ENCODE measurements around the gene NTN1. TPM values are rescaled to one million over a fixed set of nuclear protein-coding genes. Genes with fewer than 3 reads are reported as not detected.

The NTN1 gene
- total RNA-seq, 1 donor from 2014 or later: 0.41 TPM

GRCh38 chr17:9028988-9029570 lies 7.8 kb downstream of the NTN1 start:
- peaks cover 46% of the 10 kb centered on the region for H3K27me3 Mint-ChIP-seq (ENCODE audit: low read depth)
- no peaks in the 10 kb centered on the region for H3K4me1 Mint-ChIP-seq (ENCODE audit: low read depth)
- intact Hi-C loops (cut with micrococcal nuclease): no loop called here
- H3K27ac Mint-ChIP-seq: no peak overlapping the region
- no peaks in the 10 kb centered on the region for H3K9me3 Mint-ChIP-seq
- no peaks in the 10 kb centered on the region for H3K36me3 Mint-ChIP-seq (ENCODE audit: low read depth)
- DNase-seq (ENCODE audit: low spot score): no peak
- H3K4me3 Mint-ChIP-seq (ENCODE audit: low read depth): no peak overlapping the region

- Mint-ChIP-seq H3K36me3 (ENCODE audit: low read depth) (no peaks in the 10 kb centered on the region), H3K9me3 (no peaks in the 10 kb centered on the region), H3K27me3 (ENCODE audit: low read depth) (peaks cover 18% of the 10 kb centered on the region), H3K4me1 (ENCODE audit: low read depth) (no peaks in the 10 kb centered on the region), H3K27ac (no peak overlapping the region), H3K4me3 (ENCODE audit: low read depth) (no peak overlapping the region)
- no peak for DNase-seq (ENCODE audit: low spot score)
- intact Hi-C loops (cut with micrococcal nuclease): no loop called here
Measured at GRCh38 chr17:9032151-9032550, 10.8 kb downstream of the NTN1 start.

GRCh38 chr17:9032583-9032982 lies 11.3 kb downstream of the NTN1 start:
- Mint-ChIP-seq H3K36me3 (ENCODE audit: low read depth) (no peaks in the 10 kb centered on the region), H3K27me3 (ENCODE audit: low read depth) (peaks cover 18% of the 10 kb centered on the region), H3K4me3 (ENCODE audit: low read depth) (no peak overlapping the region), H3K4me1 (ENCODE audit: low read depth) (no peaks in the 10 kb centered on the region), H3K9me3 (no peaks in the 10 kb centered on the region), H3K27ac (no peak overlapping the region)
- intact Hi-C loops (cut with micrococcal nuclease): no loop called here
- no peak for DNase-seq (ENCODE audit: low spot score)

- no peak overlapping the region for H3K27ac Mint-ChIP-seq
- no peaks in the 10 kb centered on the region for H3K9me3 Mint-ChIP-seq
- no peak overlapping the region for H3K4me3 Mint-ChIP-seq (ENCODE audit: low read depth)
- intact Hi-C loops (cut with micrococcal nuclease): no loop called here
- no peaks in the 10 kb centered on the region for H3K4me1 Mint-ChIP-seq (ENCODE audit: low read depth)
- peaks cover 12% of the 10 kb centered on the region for H3K27me3 Mint-ChIP-seq (ENCODE audit: low read depth)
- no peak for DNase-seq (ENCODE audit: low spot score)
- H3K36me3 Mint-ChIP-seq (ENCODE audit: low read depth): no peaks in the 10 kb centered on the region
Measured at GRCh38 chr17:9035249-9035648, 13.9 kb downstream of the NTN1 start.

GRCh38 chr17:9036336-9036735 lies 15.0 kb downstream of the NTN1 start:
- Mint-ChIP-seq H3K36me3 (ENCODE audit: low read depth) (no peaks in the 10 kb centered on the region), H3K4me3 (ENCODE audit: low read depth) (no peak overlapping the region), H3K27me3 (ENCODE audit: low read depth) (peaks cover 16% of the 10 kb centered on the region), H3K9me3 (peaks cover 4% of the 10 kb centered on the region), H3K27ac (no peak overlapping the region), H3K4me1 (ENCODE audit: low read depth) (no peaks in the 10 kb centered on the region)
- intact Hi-C loops (cut with micrococcal nuclease): no loop called here
- DNase-seq (ENCODE audit: low spot score): no peak

- H3K9me3 Mint-ChIP-seq: peaks cover 4% of the 10 kb centered on the region
- H3K4me1 Mint-ChIP-seq (ENCODE audit: low read depth): no peaks in the 10 kb centered on the region
- H3K36me3 Mint-ChIP-seq (ENCODE audit: low read depth): no peaks in the 10 kb centered on the region
- intact Hi-C loops (cut with micrococcal nuclease): no loop called here
- peaks cover 18% of the 10 kb centered on the region for H3K27me3 Mint-ChIP-seq (ENCODE audit: low read depth)
- no peak overlapping the region for H3K27ac Mint-ChIP-seq
- no peak overlapping the region for H3K4me3 Mint-ChIP-seq (ENCODE audit: low read depth)
- DNase-seq (ENCODE audit: low spot score): no peak
Measured at GRCh38 chr17:9037736-9038135, 16.4 kb downstream of the NTN1 start.

GRCh38 chr17:9038380-9038779 lies 17.1 kb downstream of the NTN1 start:
- Mint-ChIP-seq H3K4me3 (ENCODE audit: low read depth) (no peak overlapping the region), H3K36me3 (ENCODE audit: low read depth) (no peaks in the 10 kb centered on the region), H3K27me3 (ENCODE audit: low read depth) (peaks cover 18% of the 10 kb centered on the region), H3K4me1 (ENCODE audit: low read depth) (no peaks in the 10 kb centered on the region), H3K27ac (no peak overlapping the region), H3K9me3 (peaks cover 4% of the 10 kb centered on the region)
- intact Hi-C loops (cut with micrococcal nuclease): no loop called here
- no peak for DNase-seq (ENCODE audit: low spot score)

GRCh38 chr17:9044772-9045463 lies 23.6 kb downstream of the NTN1 start:
- Mint-ChIP-seq H3K4me3 (ENCODE audit: low read depth) (no peak overlapping the region), H3K36me3 (ENCODE audit: low read depth) (no peaks in the 10 kb centered on the region), H3K27me3 (ENCODE audit: low read depth) (peaks cover 17% of the 10 kb centered on the region), H3K9me3 (peaks cover 4% of the 10 kb centered on the region), H3K4me1 (ENCODE audit: low read depth) (no peaks in the 10 kb centered on the region), H3K27ac (no peak overlapping the region)
- DNase-seq (ENCODE audit: low spot score): no peak
- intact Hi-C loops (cut with micrococcal nuclease): no loop called here

GRCh38 chr17:9050801-9051401 lies 29.6 kb downstream of the NTN1 start:
- no peaks in the 10 kb centered on the region for H3K36me3 Mint-ChIP-seq (ENCODE audit: low read depth)
- no peak for DNase-seq (ENCODE audit: low spot score)

GRCh38 chr17:9051561-9051960 lies 30.3 kb downstream of the NTN1 start:
- no peak overlapping the region for H3K27ac Mint-ChIP-seq
- no peaks in the 10 kb centered on the region for H3K27me3 Mint-ChIP-seq (ENCODE audit: low read depth)
- no peaks in the 10 kb centered on the region for H3K9me3 Mint-ChIP-seq
- H3K36me3 Mint-ChIP-seq (ENCODE audit: low read depth): no peaks in the 10 kb centered on the region
- intact Hi-C loops (cut with micrococcal nuclease): no loop called here
- DNase-seq (ENCODE audit: low spot score): no peak
- no peak overlapping the region for H3K4me3 Mint-ChIP-seq (ENCODE audit: low read depth)
- no peaks in the 10 kb centered on the region for H3K4me1 Mint-ChIP-seq (ENCODE audit: low read depth)

More at GRCh38 chr17:9050801-9051401, 29.6 kb downstream of the NTN1 start:
- Mint-ChIP-seq H3K4me1 (ENCODE audit: low read depth) (no peaks in the 10 kb centered on the region), H3K27me3 (ENCODE audit: low read depth) (no peaks in the 10 kb centered on the region), H3K9me3 (no peaks in the 10 kb centered on the region), H3K4me3 (ENCODE audit: low read depth) (no peak overlapping the region), H3K27ac (no peak overlapping the region)
- intact Hi-C loops (cut with micrococcal nuclease): no loop called here

- Mint-ChIP-seq H3K4me3 (ENCODE audit: low read depth) (no peak overlapping the region), H3K36me3 (ENCODE audit: low read depth) (no peaks in the 10 kb centered on the region), H3K27ac (no peak overlapping the region), H3K9me3 (no peaks in the 10 kb centered on the region), H3K4me1 (ENCODE audit: low read depth) (no peaks in the 10 kb centered on the region), H3K27me3 (ENCODE audit: low read depth) (no peaks in the 10 kb centered on the region)
- intact Hi-C loops (cut with micrococcal nuclease): no loop called here
- no peak for DNase-seq (ENCODE audit: low spot score)
Measured at GRCh38 chr17:9052921-9053320, 31.6 kb downstream of the NTN1 start.

GRCh38 chr17:9053406-9053805 lies 32.1 kb downstream of the NTN1 start:
- Mint-ChIP-seq H3K27me3 (ENCODE audit: low read depth) (no peaks in the 10 kb centered on the region), H3K36me3 (ENCODE audit: low read depth) (no peaks in the 10 kb centered on the region), H3K4me3 (ENCODE audit: low read depth) (no peak overlapping the region), H3K27ac (no peak overlapping the region), H3K9me3 (no peaks in the 10 kb centered on the region), H3K4me1 (ENCODE audit: low read depth) (no peaks in the 10 kb centered on the region)
- no peak for DNase-seq (ENCODE audit: low spot score)
- intact Hi-C loops (cut with micrococcal nuclease): no loop called here

- intact Hi-C loops (cut with micrococcal nuclease): no loop called here
- H3K4me1 Mint-ChIP-seq (ENCODE audit: low read depth): no peaks in the 10 kb centered on the region
- H3K27ac Mint-ChIP-seq: no peak overlapping the region
- H3K27me3 Mint-ChIP-seq (ENCODE audit: low read depth): no peaks in the 10 kb centered on the region
- H3K4me3 Mint-ChIP-seq (ENCODE audit: low read depth): no peak overlapping the region
- no peaks in the 10 kb centered on the region for H3K9me3 Mint-ChIP-seq
- no peaks in the 10 kb centered on the region for H3K36me3 Mint-ChIP-seq (ENCODE audit: low read depth)
- no peak for DNase-seq (ENCODE audit: low spot score)
Measured at GRCh38 chr17:9054126-9054975, 33.0 kb downstream of the NTN1 start.
